GM12873 (cell line): Measurements from ENCODE around the gene PEBP1.

Experiments
- CTCF ChIP-seq: IDR thresholded peaks from 2 replicates; pipeline ENCODE4 v1.5.1; 2012; ENCODE audit warnings: low read depth, mild to moderate bottlenecking, moderate library complexity, low read length, control low read depth; ENCODE audit not compliant: insufficient read depth; ENCODE audit errors: missing control alignments

The PEBP1 gene

GRCh38 chr12:118160536-118160935, 24.6 kb downstream of the PEBP1 start:
- no peak for TF ChIP-seq CTCF

GRCh38 chr12:118164798-118165486, 29.0 kb downstream of the PEBP1 start:
- TF ChIP-seq CTCF, result peak; percentile 53

GRCh38 chr12:118166946-118167345, 31.0 kb downstream of the PEBP1 start:
- TF ChIP-seq CTCF, result no peak

GRCh38 chr12:118175823-118176447, 40.0 kb downstream of the PEBP1 start:
- TF ChIP-seq CTCF, result no peak

GRCh38 chr12:118183155-118183554, 47.2 kb downstream of the PEBP1 start:
- TF ChIP-seq CTCF, result no peak

GRCh38 chr12:118183711-118184110, 47.8 kb downstream of the PEBP1 start:
- no peak for TF ChIP-seq CTCF

GRCh38 chr12:118185602-118186397, 49.9 kb downstream of the PEBP1 start:
- no peak for TF ChIP-seq CTCF
